ENCODE data around the gene GPR107.
"Not testable (repeated sequence)": the region's sequence is repeated elsewhere in the genome, so short reads cannot be mapped to it uniquely, and the experiment has no call there.

Gene GPR107

GRCh38 chr9:130015353-130016019 lies 38.2 kb upstream of the GPR107 start:
- no peak overlapping the region for H3K4me3 ChIP-seq (ENCODE audit: low read depth, low read length)
- DNase-seq (ENCODE audit: low read depth): no peak
- no peak for TF ChIP-seq CTCF (IDR thresholded peaks at IDR 0.05; ENCODE audit: control insufficient read depth, extremely low read depth, insufficient read depth)

GRCh38 chr9:130017076-130017475 lies 36.6 kb upstream of the GPR107 start:
- no peak for TF ChIP-seq CTCF (IDR thresholded peaks at IDR 0.05; ENCODE audit: control insufficient read depth, extremely low read depth, insufficient read depth)
- DNase-seq (ENCODE audit: low read depth): no peak
- H3K4me3 ChIP-seq (ENCODE audit: low read depth, low read length): no peak overlapping the region

- not testable (repeated sequence) for DNase-seq (ENCODE audit: low read depth); H3K4me3 ChIP-seq (ENCODE audit: low read depth, low read length)
Observed at GRCh38 chr9:130017510-130017909, 36.2 kb upstream of the GPR107 start.

- H3K4me3 ChIP-seq (ENCODE audit: low read depth, low read length): no peak overlapping the region
- TF ChIP-seq CTCF (IDR thresholded peaks at IDR 0.05; ENCODE audit: control insufficient read depth, extremely low read depth, insufficient read depth): no peak
- DNase-seq (ENCODE audit: low read depth): no peak
Observed at GRCh38 chr9:130018265-130018664, 35.4 kb upstream of the GPR107 start.

GRCh38 chr9:130020618-130021017 lies 33.1 kb upstream of the GPR107 start:
- TF ChIP-seq CTCF (IDR thresholded peaks at IDR 0.05; ENCODE audit: control insufficient read depth, extremely low read depth, insufficient read depth): no peak
- DNase-seq (ENCODE audit: low read depth): no peak
- H3K4me3 ChIP-seq (ENCODE audit: low read depth, low read length): no peak overlapping the region

- H3K4me3 ChIP-seq (ENCODE audit: low read depth, low read length): no peak overlapping the region
- TF ChIP-seq CTCF (IDR thresholded peaks at IDR 0.05; ENCODE audit: control insufficient read depth, extremely low read depth, insufficient read depth): no peak
- DNase-seq (ENCODE audit: low read depth): no peak
Observed at GRCh38 chr9:130021123-130021522, 32.6 kb upstream of the GPR107 start.

DNA sequence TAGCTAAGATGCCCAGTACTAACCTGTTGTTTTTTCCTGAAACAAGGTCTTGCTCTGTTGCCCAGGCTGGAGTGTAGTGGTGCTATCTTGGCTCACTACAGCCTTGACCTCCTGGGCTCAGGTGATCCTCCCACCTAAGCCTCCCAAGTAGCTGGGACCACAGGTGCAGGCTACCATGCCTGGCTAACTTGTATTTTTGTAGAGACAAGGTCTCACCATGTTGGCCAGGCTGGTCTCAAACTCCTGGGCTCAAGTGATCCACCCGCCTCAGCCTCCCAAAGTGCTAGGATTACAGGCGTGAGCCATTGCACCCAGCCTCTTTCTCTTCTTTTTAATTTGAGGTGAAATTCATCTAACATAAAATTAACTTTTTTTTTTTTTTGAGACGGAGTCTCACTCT lies 31.9 kb upstream of the GPR107 start:
- not testable (repeated sequence) for H3K4me3 ChIP-seq (ENCODE audit: low read depth, low read length); DNase-seq (ENCODE audit: low read depth)

DNA sequence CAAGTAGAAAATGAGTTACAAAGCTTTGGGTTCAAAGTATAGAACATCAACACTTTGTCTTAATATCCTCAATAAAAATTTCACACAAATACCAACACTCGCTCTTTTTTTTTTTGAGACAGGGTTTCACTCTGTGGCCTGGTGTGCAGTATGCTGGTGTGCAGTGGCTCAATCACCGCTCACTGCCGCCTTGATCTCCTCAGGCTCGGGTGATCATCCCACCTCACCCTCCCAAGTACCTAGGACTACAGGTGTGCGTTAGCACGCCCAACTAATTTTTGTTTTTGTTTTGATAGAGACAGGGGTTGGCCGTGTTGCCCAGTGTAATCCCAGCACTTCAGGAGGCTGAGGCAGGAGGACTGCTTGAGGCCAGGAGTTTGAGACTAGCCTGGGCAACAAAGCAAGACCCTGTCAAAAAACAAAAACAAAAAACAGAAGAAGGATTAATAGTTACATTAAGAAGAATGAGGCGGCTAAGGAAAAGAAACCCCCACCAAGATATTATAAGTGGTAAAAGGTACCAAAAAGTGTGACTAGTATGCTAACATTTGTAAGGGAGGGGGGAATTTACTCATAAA lies 31.1 kb upstream of the GPR107 start:
- H3K4me3 ChIP-seq (ENCODE audit: low read depth, low read length): no peak overlapping the region
- no peak for DNase-seq (ENCODE audit: low read depth)
- TF ChIP-seq CTCF (IDR thresholded peaks at IDR 0.05; ENCODE audit: control insufficient read depth, extremely low read depth, insufficient read depth): no peak
